K562 (cell line): ENCODE results near the gene USP37.

ENCODE experiments used
- HCFC1 ChIP-seq: IDR thresholded peaks from 2 replicates; pipeline ENCODE4 v1.6.1; 2012; ENCODE audit warnings: low read depth, low read length, improper control_type of control experiment
- LEF1 ChIP-seq: fragments of 450-650 bp; IDR thresholded peaks from 2 replicates; pipeline ENCODE4 v1.6.1; 2016; ENCODE audit warnings: mild to moderate bottlenecking
- MAFG ChIP-seq: fragments of 450-650 bp; conservative IDR thresholded peaks from 2 replicates; pipeline ENCODE4 v1.6.1; 2016; ENCODE audit warnings: missing genetic modification characterization, missing compliant biosample characterization
- NR2C1 ChIP-seq, 2 experiments: fragments of 450-650 bp; IDR thresholded peaks; 2 replicates each; pipeline ENCODE4 v1.6.1; 2017; ENCODE audit warnings: mild to moderate bottlenecking in 2 of 2, antibody characterized with exemption in 1 of 2, inconsistent platforms in 1 of 2, missing compliant biosample characterization in 1 of 2, missing genetic modification characterization in 1 of 2
- NR3C1 ChIP-seq: sonication (generic); formaldehyde crosslinking; IDR thresholded peaks from 2 replicates; pipeline ENCODE4 v1.8.1; 2022; ENCODE audit warnings: missing genetic modification reagents
- PRDM10 ChIP-seq: fragments of 450-650 bp; IDR thresholded peaks from 2 replicates; pipeline ENCODE4 v1.6.1; 2018; ENCODE audit not compliant: partially characterized antibody
- SP1 ChIP-seq: sonication (generic); formaldehyde crosslinking; IDR thresholded peaks from 2 replicates; pipeline ENCODE4 v1.8.1; 2022; ENCODE audit warnings: mild to moderate bottlenecking, missing genetic modification reagents
- SREBF2 ChIP-seq: sonication (generic); formaldehyde crosslinking; IDR thresholded peaks from 2 replicates; pipeline ENCODE4 v1.4.0; 2020; ENCODE audit warnings: mild to moderate bottlenecking, missing genetic modification reagents
- ZBTB11 ChIP-seq, 3 experiments: fragments of 200-800 bp in 1 of 3; fragments of 250-450 bp in 1 of 3; fragments of 450-650 bp in 1 of 3; sonication (Bioruptor Pico) in 1 of 3; sonication (Bioruptor generic) in 1 of 3; formaldehyde crosslinking in 1 of 3; IDR thresholded peaks; 2 replicates each; pipeline versions ENCODE4 v1.6.1 to v1.8.0; 2016 to 2022; ENCODE audit warnings: mild to moderate bottlenecking in 2 of 3, missing genetic modification characterization in 2 of 3, missing compliant biosample characterization in 1 of 3, moderate library complexity in 1 of 3
- ZNF146 ChIP-seq: IDR thresholded peaks from one replicate; pipeline ENCODE4 v1.6.1; 2018; ENCODE audit warnings: missing compliant biosample characterization; ENCODE audit not compliant: unreplicated experiment
- TF ChIP-seq, protein P1 (sequence below), 3 experiments: IDR thresholded peaks in 2 of 3; conservative IDR thresholded peaks in 1 of 3; 2 replicates each; pipeline ENCODE4 v1.5.1; 2011 to 2012; ENCODE audit warnings: low read length in 3 of 3, mild to moderate bottlenecking in 3 of 3, control low read depth in 2 of 3, improper control_type of control experiment in 1 of 3, inconsistent platforms in 1 of 3, low read depth in 1 of 3, mixed read lengths in 1 of 3, moderate library complexity in 1 of 3; ENCODE audit not compliant: insufficient read depth in 2 of 3
- TF ChIP-seq, protein P2 (sequence below): fragments of 450-650 bp; formaldehyde crosslinking; IDR thresholded peaks from 2 replicates; pipeline ENCODE4 v1.4.0; 2022; ENCODE audit warnings: missing genetic modification characterization

DNA sequence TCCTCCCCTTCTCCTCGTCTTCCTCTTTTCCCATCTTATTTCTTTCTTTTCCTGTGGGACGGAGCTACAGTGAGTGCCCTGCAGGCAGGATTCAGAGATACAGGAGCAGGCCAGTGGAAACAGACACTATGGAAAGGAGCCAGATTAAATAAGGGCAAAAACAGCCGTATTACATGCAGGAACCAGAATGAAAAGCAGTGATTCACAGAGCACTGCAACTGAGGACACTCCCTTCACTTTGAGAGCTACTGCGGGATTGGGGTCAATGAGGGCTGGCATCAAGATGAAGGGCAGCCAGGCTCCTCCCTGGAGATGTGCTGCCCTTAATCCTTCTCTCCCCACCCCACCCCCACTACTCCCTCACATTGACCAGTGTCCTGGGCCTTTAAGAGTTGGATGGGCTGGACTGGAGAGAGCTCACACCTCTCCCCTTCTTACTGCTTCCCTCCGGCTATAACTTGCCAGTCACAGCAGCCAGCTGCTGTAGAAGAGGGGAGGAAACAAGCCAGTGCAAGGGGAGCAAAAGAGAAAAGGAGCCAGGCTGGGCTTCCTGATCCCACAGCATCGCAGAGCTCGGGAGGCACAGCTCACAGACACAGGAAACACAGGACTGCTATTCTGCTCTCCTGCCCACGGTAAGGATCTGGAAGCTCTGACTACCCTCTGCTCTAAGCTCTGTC lies 39.4 kb upstream of the USP37 start, which contains the start of gene PLCD4:
- TF ChIP-seq, protein P1, sequence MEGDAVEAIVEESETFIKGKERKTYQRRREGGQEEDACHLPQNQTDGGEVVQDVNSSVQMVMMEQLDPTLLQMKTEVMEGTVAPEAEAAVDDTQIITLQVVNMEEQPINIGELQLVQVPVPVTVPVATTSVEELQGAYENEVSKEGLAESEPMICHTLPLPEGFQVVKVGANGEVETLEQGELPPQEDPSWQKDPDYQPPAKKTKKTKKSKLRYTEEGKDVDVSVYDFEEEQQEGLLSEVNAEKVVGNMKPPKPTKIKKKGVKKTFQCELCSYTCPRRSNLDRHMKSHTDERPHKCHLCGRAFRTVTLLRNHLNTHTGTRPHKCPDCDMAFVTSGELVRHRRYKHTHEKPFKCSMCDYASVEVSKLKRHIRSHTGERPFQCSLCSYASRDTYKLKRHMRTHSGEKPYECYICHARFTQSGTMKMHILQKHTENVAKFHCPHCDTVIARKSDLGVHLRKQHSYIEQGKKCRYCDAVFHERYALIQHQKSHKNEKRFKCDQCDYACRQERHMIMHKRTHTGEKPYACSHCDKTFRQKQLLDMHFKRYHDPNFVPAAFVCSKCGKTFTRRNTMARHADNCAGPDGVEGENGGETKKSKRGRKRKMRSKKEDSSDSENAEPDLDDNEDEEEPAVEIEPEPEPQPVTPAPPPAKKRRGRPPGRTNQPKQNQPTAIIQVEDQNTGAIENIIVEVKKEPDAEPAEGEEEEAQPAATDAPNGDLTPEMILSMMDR (IDR thresholded peaks at IDR 0.05 in 2 of 3, conservative IDR thresholded peaks at IDR 0.05 in 1 of 3; ENCODE audit: insufficient read depth in 2 of 3, low read depth in 1 of 3, low read length in 3 of 3) = no peak
- TF ChIP-seq SP1 (CRISPR knock-in tag) = no peak
- TF ChIP-seq, protein P2, sequence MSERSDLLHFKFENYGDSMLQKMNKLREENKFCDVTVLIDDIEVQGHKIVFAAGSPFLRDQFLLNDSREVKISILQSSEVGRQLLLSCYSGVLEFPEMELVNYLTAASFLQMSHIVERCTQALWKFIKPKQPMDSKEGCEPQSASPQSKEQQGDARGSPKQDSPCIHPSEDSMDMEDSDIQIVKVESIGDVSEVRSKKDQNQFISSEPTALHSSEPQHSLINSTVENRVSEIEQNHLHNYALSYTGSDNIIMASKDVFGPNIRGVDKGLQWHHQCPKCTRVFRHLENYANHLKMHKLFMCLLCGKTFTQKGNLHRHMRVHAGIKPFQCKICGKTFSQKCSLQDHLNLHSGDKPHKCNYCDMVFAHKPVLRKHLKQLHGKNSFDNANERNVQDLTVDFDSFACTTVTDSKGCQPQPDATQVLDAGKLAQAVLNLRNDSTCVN (CRISPR knock-in tag) = no peak
- TF ChIP-seq NR2C1 (IDR thresholded peaks at IDR 0.05) = no peak
- no peak for TF ChIP-seq NR2C1 (tag; IDR thresholded peaks at IDR 0.05)
- TF ChIP-seq LEF1 = no peak
- TF ChIP-seq PRDM10 = no peak
- TF ChIP-seq HCFC1 = no peak
- TF ChIP-seq SREBF2 (CRISPR knock-in tag) = no peak
- TF ChIP-seq NR3C1 (CRISPR knock-in tag) = no peak
- no peak for TF ChIP-seq ZNF146 (CRISPR knock-in tag)
- TF ChIP-seq ZBTB11 (CRISPR knock-in tag; IDR thresholded peaks at IDR 0.05) = no peak
- no peak for TF ChIP-seq MAFG (tag)
